Globus pallidus (tissue), 1 donor: ENCODE results near the gene MYDGF.
"Not testable (repeated sequence)": the region's sequence is repeated elsewhere in the genome, so short reads cannot be mapped to it uniquely, and the experiment has no call there.

Experiments
- DNase-seq: peaks from one replicate; pipeline ENCODE4 v3.0.0-alpha.2; 2015; ENCODE audit warnings: low spot score

The MYDGF gene

DNA sequence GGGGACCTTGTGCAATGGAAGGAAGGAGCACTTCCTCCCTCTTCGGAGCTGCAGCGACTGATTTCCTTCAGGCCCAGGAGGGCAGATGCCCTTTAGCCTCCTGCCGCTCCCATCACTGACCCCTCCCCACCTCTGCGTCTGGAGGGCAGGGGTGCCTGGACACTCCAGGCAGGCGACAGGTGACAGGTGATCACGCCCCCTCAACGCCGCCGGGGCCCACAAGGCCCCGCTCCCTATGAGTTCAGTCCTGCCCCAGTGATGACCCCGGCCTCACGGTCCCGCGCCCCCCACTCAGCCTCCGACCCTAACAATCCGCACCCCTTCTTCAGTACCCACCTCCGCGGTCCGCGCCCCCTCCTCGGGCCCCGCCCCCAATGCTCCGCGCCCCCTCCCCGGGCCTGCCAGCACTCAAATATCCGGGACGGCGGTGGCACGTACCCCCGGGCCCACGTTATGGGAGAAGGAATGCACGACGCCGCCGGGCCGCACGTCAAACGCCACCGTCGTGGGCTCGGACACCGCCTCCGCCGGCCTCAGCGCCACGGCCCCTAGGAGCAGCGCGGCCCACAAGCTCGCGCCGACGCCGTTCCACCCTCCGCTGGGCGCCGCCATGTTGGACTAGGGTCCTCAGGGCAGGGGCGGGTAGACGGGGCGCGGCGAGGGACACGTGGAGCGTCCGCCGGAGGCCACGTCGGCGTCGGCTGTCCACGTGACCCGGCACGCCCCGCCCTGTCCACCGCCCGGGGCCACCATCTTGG, at the start of gene MYDGF:
Gene MYDGF (minus strand): TSS at position 620 of the 758 bp plus-strand sequence. CDS start 8 bp downstream, at position 612.
- DNase-seq = peak; percentile 84

GRCh38 chr19:4719499-4719866, 49.3 kb upstream of the MYDGF start:
- DNase-seq = no peak

DNA sequence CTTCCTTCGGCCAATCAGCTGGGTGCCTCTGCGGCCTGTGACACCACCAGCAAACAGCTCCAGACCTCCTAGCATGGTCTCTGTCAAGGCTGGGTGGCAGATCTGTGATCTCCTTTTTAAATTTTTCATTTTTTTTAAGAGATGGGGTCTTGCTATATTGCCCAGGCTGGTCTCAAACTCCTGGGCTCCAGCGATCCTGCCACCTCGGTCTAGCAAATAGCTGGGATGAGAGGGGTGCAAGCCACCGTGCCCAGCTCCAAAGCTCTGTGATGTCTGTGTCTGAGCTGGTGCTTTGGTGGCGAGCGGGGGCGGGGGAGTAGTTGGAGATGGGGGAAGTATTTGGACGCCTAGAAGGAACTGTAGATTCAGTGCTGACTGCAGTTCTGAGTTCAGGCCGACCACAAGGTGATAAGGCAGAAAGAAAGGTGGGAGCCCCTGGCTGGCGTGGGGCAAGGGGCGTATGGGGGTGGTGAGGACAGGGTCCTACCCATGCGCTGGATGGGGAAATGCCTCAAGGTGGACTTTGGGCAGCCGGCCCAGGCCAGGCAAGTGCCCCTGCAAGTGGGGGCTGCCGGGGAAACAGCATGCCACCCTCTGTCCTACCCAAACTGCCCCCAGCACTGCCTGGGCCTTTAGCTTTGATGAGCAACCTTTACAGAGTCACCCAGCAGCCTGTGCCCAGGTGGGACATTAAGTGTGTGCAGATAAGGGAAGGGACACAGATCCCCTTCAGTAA, 48.0 kb upstream of the MYDGF start:
- no peak for DNase-seq

GRCh38 chr19:4717191-4717965, 47.2 kb upstream of the MYDGF start:
- DNase-seq = no peak

- no peak for DNase-seq
These were observed 45.5 kb upstream of the MYDGF start for GRCh38 chr19:4715529-4716221.

DNA sequence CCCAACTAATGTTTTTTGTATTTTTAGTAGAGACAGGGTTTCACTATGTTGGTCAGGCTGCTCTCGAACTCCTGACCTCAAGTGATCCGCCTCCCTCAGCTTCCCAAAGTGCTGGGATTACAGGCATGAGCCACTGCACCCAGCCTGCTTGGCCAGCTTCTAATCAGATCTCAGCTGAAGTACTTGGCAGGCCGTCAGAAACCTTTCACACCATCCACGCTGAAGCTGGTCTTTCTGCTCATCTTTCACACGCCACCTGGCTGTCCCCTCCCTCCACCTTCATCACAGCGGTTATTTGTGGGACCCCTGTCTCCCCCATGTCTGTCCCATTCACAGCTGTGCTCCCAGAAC, 45.0 kb upstream of the MYDGF start:
- DNase-seq = not testable (repeated sequence)

DNA sequence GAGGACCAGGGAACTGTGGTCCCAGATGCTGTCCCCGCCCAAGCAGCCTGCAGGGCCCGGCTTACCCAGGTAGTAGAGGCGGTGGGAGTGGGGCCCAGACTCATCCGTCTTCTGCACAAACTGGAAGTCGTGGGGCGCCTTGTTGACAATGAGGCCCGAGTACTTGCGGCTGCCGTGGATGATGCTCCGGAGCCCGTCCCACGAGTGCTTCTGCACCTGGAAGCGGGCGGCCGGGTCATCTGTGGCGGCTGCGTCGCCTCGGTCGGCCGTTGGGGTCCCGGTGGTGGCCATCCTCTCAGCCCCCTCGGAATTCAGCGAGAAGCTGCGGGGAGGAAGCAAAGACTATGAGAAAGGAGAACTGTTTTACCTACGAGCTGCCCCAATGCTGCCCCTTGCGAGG, 43.9 kb upstream of the MYDGF start:
- DNase-seq = no peak

- no peak for DNase-seq
These were observed 43.3 kb upstream of the MYDGF start for GRCh38 chr19:4713384-4713951.

DNA sequence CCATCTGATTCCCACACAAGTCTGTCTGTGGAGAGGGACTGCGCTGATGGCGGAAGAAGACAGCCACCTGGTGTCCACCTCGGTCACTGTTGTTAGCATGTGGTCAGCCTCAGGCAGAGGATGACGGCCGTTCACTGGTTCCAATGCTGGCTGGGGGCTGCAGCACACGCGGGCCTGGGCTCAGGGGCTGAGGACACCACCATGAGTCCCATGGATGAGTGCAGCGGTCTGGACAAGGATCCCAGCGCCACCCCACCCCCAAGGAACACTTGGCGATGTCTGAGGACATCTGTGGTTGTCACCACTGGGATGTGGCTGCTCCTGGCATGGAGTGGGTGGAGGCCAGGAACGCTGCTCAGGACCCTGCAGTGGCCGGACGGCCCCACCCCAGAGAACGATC, 42.6 kb upstream of the MYDGF start:
- no peak for DNase-seq

- DNase-seq = no peak
These were observed 41.1 kb upstream of the MYDGF start for GRCh38 chr19:4711211-4711610.

- DNase-seq = no peak
These were observed 40.1 kb upstream of the MYDGF start for GRCh38 chr19:4710281-4710600.

- DNase-seq = no peak
These were observed 39.5 kb upstream of the MYDGF start for GRCh38 chr19:4709440-4710280.

DNA sequence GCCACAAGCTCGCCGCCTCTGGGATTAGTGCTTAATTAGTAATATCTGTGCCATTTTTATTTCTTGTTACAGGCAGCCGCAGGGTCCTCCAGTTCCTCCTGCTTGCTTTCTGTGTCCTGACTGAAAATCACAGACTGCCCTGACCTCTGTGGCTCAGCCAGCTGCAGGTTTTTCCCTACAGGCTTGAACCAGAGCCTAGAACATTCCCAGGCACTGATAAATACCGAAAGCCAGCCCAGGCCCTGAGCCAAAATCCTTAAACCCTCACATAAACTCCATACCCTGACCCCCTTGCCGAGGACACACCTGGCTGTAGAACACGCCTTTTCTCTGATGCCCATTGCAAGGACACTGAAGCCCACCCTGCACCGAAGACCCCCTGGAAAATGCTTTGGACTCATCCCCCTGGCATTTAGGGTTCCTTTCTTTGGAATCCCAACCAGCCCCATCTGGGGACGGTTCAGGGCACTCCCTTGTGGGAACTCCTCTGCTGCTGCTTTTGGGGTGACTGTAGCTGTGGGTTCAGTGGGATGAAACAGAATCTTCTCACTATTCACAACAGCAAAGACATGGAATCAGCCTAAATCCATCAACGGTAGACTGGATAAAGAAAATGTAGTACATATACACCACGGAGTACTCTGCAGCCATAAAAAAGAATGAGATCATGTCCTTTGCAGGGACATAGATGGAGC, 38.0 kb upstream of the MYDGF start:
- no peak for DNase-seq

DNA sequence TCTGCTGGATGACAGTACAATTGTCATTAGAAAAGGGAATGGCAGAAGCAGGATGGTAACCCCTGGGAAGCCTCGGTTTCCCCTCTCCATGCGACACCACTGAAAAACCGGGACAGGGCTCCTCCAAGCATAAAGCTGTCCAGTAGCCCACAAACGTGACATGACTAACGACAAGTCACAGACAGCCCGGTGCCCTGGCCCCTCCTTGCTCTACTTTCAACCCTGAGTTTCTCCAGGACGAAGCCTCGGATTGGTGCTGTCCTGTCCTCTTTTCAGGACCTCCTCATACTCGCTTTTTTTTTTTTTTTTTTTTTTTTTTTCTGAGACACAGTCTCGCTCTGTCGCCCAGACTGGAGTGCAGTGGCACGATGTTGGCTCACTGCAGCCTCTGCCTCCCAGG, 37.2 kb upstream of the MYDGF start:
- no peak for DNase-seq

DNA sequence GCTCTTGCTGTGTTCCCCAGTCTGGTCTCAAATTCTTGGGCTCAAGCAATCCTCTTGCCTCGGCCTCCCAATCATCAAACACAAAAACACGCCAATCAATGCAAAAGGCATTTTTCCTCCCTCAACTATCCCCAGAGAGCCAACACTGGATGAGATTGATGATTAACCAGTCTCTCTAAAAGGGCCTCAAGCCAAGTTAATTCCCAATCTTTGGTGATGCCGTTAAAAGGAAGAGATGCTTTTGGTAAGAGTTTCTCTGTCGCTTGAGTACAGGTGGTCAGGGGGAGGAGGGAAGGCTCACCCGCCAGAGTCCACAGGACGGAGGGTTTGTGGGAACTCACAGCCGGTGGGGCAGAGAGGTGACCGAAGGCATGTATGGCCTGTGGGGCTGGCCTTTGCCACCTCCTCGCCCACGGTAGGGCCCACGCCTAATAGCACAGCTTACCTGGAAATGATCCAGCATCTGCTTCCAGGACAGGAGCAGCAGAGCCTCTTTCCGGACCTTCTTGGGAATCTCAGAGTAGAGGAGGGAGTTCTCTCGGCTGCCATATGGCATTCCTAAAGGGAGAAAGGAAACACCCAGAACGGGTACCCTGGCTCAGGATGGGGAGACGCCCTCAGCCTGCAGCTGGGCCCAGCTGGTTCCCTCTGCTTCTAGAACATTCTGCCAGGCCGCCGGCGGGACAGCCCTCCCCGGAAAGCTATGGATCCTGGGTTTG, 35.4 kb upstream of the MYDGF start:
- DNase-seq = no peak

GRCh38 chr19:4704317-4704673, 34.2 kb upstream of the MYDGF start:
- no peak for DNase-seq

GRCh38 chr19:4703671-4704316, 33.7 kb upstream of the MYDGF start:
- DNase-seq = no peak

- no peak for DNase-seq
These were observed 32.6 kb upstream of the MYDGF start for GRCh38 chr19:4702764-4703163.

DNA sequence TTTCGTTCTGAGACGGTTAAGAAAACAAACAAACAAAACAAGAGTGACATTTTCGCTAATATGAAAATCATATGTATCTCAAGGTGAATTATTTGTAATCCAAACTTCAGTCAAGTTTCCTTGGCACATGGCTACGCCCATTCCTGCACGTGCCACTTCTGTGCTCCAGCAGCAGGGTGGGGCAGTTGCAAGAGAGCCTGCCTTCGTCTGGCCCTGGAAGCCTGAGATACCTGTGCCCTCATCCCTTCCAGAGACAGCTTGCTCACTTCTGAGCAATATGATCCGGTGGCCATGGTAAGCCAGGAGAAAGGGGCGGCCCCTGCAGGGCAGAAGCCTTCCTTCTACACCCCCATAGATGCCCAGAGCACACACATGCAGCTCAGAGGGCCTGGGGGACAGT, 31.4 kb upstream of the MYDGF start:
- no peak for DNase-seq

- DNase-seq = no peak
These were observed 30.5 kb upstream of the MYDGF start for GRCh38 chr19:4700693-4700970.
